Measurements from ENCODE around the gene PCSK5. TPM values are rescaled to one million over a fixed set of nuclear protein-coding genes. Genes with fewer than 3 reads are reported as not detected.
"Not testable (repeated sequence)": the region's sequence is repeated elsewhere in the genome, so short reads cannot be mapped to it uniquely, and the experiment has no call there.

PCSK5 gene
- total and polyA plus RNA-seq, 5 donors, result 2.6 to 7.6 (median 5.6) TPM

- intact Hi-C loops (cut with DNase I), result no loop called here
- Histone ChIP-seq H3K4me1 (ENCODE audit: control insufficient read depth, insufficient read depth, low read length) (peaks cover 2% of the 10 kb centered on the region), H3K27me3 (ENCODE audit: control insufficient read depth, insufficient read depth) (no peaks in the 10 kb centered on the region), H3K27ac (ENCODE audit: low read length) (peak overlapping the region; percentile 57), H3K9me3 (ENCODE audit: control insufficient read depth, low read length) (no peaks in the 10 kb centered on the region), H3K4me3 (ENCODE audit: low read length) (peak overlapping the region; percentile 77)
- DNase-seq (peak in 1 of 3 donors; percentile 37), ATAC-seq (peak in 1 of 2 donors; percentile 7)
- 2% methylated on average over 7 of the region's 7 CpGs for WGBS
Observed at GRCh38 chr9:75889577-75889976, 896 bp upstream of the PCSK5 start.

GRCh38 chr9:75889977-75890471 lies 449 bp upstream of the PCSK5 start:
- Histone ChIP-seq H3K4me3 (ENCODE audit: low read length) (peak overlapping the region; percentile 77), H3K9me3 (ENCODE audit: control insufficient read depth, low read length) (no peaks in the 10 kb centered on the region), H3K27ac (ENCODE audit: low read length) (peak overlapping the region; percentile 57), H3K27me3 (ENCODE audit: control insufficient read depth, insufficient read depth) (no peaks in the 10 kb centered on the region), H3K4me1 (ENCODE audit: control insufficient read depth, insufficient read depth, low read length) (peaks cover 2% of the 10 kb centered on the region)
- under 1% methylated on average over 24 of the region's 24 CpGs for WGBS
- intact Hi-C loops (cut with DNase I), result loop anchor here in 2 of 4 donors (10.0 kb wide), 3 partner anchors 155 to 415 kb away; no protein-coding TSS in a partner anchor
- DNase-seq, result peak; percentile 48 to 58 (median 50)
- peak; percentile 42 to 66 for ATAC-seq

- H3K27me3 ChIP-seq (ENCODE audit: control insufficient read depth, insufficient read depth), result no peaks in the 10 kb centered on the region
- WGBS, result under 1% methylated on average over 28 of the region's 28 CpGs
- H3K4me3 ChIP-seq (ENCODE audit: low read length), result peak overlapping the region; percentile 77
- peak; percentile 5 to 13 for ATAC-seq
- H3K27ac ChIP-seq (ENCODE audit: low read length), result peak overlapping the region; percentile 63
- H3K4me1 ChIP-seq (ENCODE audit: control insufficient read depth, insufficient read depth, low read length), result peaks cover 6% of the 10 kb centered on the region
- DNase-seq, result peak; percentile 52 to 76 (median 70)
- intact Hi-C loops (cut with DNase I), result loop anchor here in 2 of 4 donors (10.0 kb wide), 3 partner anchors 153 to 413 kb away; no protein-coding TSS in a partner anchor
- H3K9me3 ChIP-seq (ENCODE audit: control insufficient read depth, low read length), result no peaks in the 10 kb centered on the region
Observed at GRCh38 chr9:75891277-75891741, 836 bp downstream of the PCSK5 start.

- WGBS, result under 1% methylated on average over 32 of the region's 32 CpGs
- no peaks in the 10 kb centered on the region for H3K9me3 ChIP-seq (ENCODE audit: control insufficient read depth, low read length)
- H3K27me3 ChIP-seq (ENCODE audit: control insufficient read depth, insufficient read depth), result no peaks in the 10 kb centered on the region
- no peak overlapping the region for H3K27ac ChIP-seq (ENCODE audit: low read length)
- peak; percentile 28 to 72 (median 66) for DNase-seq
- intact Hi-C loops (cut with DNase I), result loop anchor here in 2 of 4 donors (10.0 kb wide), 3 partner anchors 153 to 413 kb away; no protein-coding TSS in a partner anchor
- ATAC-seq, result no peak
- peak overlapping the region; percentile 77 for H3K4me3 ChIP-seq (ENCODE audit: low read length)
- H3K4me1 ChIP-seq (ENCODE audit: control insufficient read depth, insufficient read depth, low read length), result peaks cover 7% of the 10 kb centered on the region
Observed at GRCh38 chr9:75891771-75892215, 1.3 kb downstream of the PCSK5 start.

- no peak for ATAC-seq
Observed at GRCh38 chr9:75892216-75892911, 1.9 kb downstream of the PCSK5 start.

GRCh38 chr9:75893106-75893505 lies 2.6 kb downstream of the PCSK5 start:
- intact Hi-C loops (cut with DNase I), result loop anchor here in 2 of 4 donors (10.0 kb wide), 3 partner anchors 152 to 412 kb away; no protein-coding TSS in a partner anchor

More at GRCh38 chr9:75892216-75892911, 1.9 kb downstream of the PCSK5 start:
- Histone ChIP-seq H3K4me3 (ENCODE audit: low read length) (peak overlapping the region; percentile 77), H3K9me3 (ENCODE audit: control insufficient read depth, low read length) (no peaks in the 10 kb centered on the region), H3K27ac (ENCODE audit: low read length) (no peak overlapping the region), H3K27me3 (ENCODE audit: control insufficient read depth, insufficient read depth) (no peaks in the 10 kb centered on the region), H3K4me1 (ENCODE audit: control insufficient read depth, insufficient read depth, low read length) (peaks cover 7% of the 10 kb centered on the region)
- DNase-seq, result peak; percentile 49 to 85 (median 75)
- intact Hi-C loops (cut with DNase I), result loop anchor here in 2 of 4 donors (10.0 kb wide), 3 partner anchors 152 to 412 kb away; no protein-coding TSS in a partner anchor
- 2% methylated on average over 31 of the region's 31 CpGs for WGBS

GRCh38 chr9:75894566-75894965 lies 4.1 kb downstream of the PCSK5 start:
- DNase-seq (no peak), ATAC-seq (no peak)
- H3K27me3 ChIP-seq (ENCODE audit: control insufficient read depth, insufficient read depth), result no peaks in the 10 kb centered on the region
- peaks cover 7% of the 10 kb centered on the region for H3K4me1 ChIP-seq (ENCODE audit: control insufficient read depth, insufficient read depth, low read length)
- H3K27ac ChIP-seq (ENCODE audit: low read length), result no peak overlapping the region
- no peaks in the 10 kb centered on the region for H3K9me3 ChIP-seq (ENCODE audit: control insufficient read depth, low read length)
- H3K4me3 ChIP-seq (ENCODE audit: low read length), result no peak overlapping the region
- intact Hi-C loops (cut with DNase I), result loop anchor here in 2 of 4 donors (10.0 kb wide), 3 partner anchors 150 to 410 kb away; no protein-coding TSS in a partner anchor
- WGBS, result 86% methylated on average over 3 of the region's 3 CpGs

More at GRCh38 chr9:75893106-75893505, 2.6 kb downstream of the PCSK5 start:
- no peaks in the 10 kb centered on the region for H3K9me3 ChIP-seq (ENCODE audit: control insufficient read depth, low read length)
- WGBS, result 66% methylated on average over 3 of the region's 3 CpGs
- H3K4me1 ChIP-seq (ENCODE audit: control insufficient read depth, insufficient read depth, low read length), result peaks cover 7% of the 10 kb centered on the region
- H3K27me3 ChIP-seq (ENCODE audit: control insufficient read depth, insufficient read depth), result no peaks in the 10 kb centered on the region
- H3K27ac ChIP-seq (ENCODE audit: low read length), result no peak overlapping the region
- H3K4me3 ChIP-seq (ENCODE audit: low read length), result peak overlapping the region; percentile 77
- DNase-seq, result no peak
- ATAC-seq, result no peak

GRCh38 chr9:75895112-75895511 lies 4.6 kb downstream of the PCSK5 start:
- Histone ChIP-seq H3K4me1 (ENCODE audit: control insufficient read depth, insufficient read depth, low read length) (peaks cover 7% of the 10 kb centered on the region), H3K27me3 (ENCODE audit: control insufficient read depth, insufficient read depth) (no peaks in the 10 kb centered on the region), H3K27ac (ENCODE audit: low read length) (no peak overlapping the region), H3K9me3 (ENCODE audit: control insufficient read depth, low read length) (no peaks in the 10 kb centered on the region), H3K4me3 (ENCODE audit: low read length) (no peak overlapping the region)
- WGBS, result 87% methylated on average over 3 of the region's 3 CpGs
- no peak for DNase-seq
- no peak for ATAC-seq
- intact Hi-C loops (cut with DNase I), result loop anchor here in 2 of 4 donors (10.0 kb wide), 3 partner anchors 150 to 410 kb away; no protein-coding TSS in a partner anchor

- DNase-seq, result no peak
- Histone ChIP-seq H3K27me3 (ENCODE audit: control insufficient read depth, insufficient read depth) (no peaks in the 10 kb centered on the region), H3K4me1 (ENCODE audit: control insufficient read depth, insufficient read depth, low read length) (peaks cover 7% of the 10 kb centered on the region), H3K4me3 (ENCODE audit: low read length) (no peak overlapping the region), H3K27ac (ENCODE audit: low read length) (no peak overlapping the region), H3K9me3 (ENCODE audit: control insufficient read depth, low read length) (no peaks in the 10 kb centered on the region)
- intact Hi-C loops (cut with DNase I), result loop anchor here in 2 of 4 donors (10.0 kb wide), 3 partner anchors 149 to 409 kb away; no protein-coding TSS in a partner anchor
- ATAC-seq, result peak in 1 of 2 donors; percentile 47
- WGBS, result 53% methylated on average over 3 of the region's 3 CpGs
Observed at GRCh38 chr9:75896193-75896592, 5.7 kb downstream of the PCSK5 start.

- 79% methylated on average over 7 of the region's 7 CpGs for WGBS
- ATAC-seq; H3K27me3 ChIP-seq (ENCODE audit: control insufficient read depth, insufficient read depth); DNase-seq; intact Hi-C loops (cut with DNase I); H3K9me3 ChIP-seq (ENCODE audit: control insufficient read depth, low read length); H3K27ac ChIP-seq (ENCODE audit: low read length); H3K4me1 ChIP-seq (ENCODE audit: control insufficient read depth, insufficient read depth, low read length); H3K4me3 ChIP-seq (ENCODE audit: low read length): not testable (repeated sequence)
Observed at GRCh38 chr9:75900893-75901524, 10.5 kb downstream of the PCSK5 start.

Measured in right cardiac atrium (tissue), 5 donors.